ENCODE results near the gene GPC5.

DNA sequence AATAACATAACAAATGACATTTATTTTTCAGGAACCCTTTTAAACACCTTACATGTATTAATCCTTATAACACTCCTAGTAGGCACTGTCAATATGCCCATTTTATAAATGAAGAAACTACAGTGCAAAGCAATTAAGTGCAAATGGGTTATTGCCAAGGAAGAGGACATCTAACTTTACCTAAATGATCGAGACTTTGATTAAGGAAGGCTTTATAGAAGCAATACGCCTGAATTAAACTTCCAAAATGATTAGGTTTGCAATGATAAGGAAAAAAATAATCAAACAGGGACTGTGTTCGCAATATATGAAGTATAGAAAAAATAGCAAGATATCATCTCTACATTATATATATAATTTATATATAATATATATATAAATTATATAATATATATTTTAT is 1214.5 kb downstream of the GPC5 start:
- TF ChIP-seq, protein P1, sequence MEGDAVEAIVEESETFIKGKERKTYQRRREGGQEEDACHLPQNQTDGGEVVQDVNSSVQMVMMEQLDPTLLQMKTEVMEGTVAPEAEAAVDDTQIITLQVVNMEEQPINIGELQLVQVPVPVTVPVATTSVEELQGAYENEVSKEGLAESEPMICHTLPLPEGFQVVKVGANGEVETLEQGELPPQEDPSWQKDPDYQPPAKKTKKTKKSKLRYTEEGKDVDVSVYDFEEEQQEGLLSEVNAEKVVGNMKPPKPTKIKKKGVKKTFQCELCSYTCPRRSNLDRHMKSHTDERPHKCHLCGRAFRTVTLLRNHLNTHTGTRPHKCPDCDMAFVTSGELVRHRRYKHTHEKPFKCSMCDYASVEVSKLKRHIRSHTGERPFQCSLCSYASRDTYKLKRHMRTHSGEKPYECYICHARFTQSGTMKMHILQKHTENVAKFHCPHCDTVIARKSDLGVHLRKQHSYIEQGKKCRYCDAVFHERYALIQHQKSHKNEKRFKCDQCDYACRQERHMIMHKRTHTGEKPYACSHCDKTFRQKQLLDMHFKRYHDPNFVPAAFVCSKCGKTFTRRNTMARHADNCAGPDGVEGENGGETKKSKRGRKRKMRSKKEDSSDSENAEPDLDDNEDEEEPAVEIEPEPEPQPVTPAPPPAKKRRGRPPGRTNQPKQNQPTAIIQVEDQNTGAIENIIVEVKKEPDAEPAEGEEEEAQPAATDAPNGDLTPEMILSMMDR (IDR thresholded peaks at IDR 0.05), result no peak
- no peak for TF ChIP-seq POLR2A (IDR thresholded peaks at IDR 0.05)

Data from uterus (tissue), 2 donors.